ENCODE measurements around the gene KRTAP4-3.
"Not testable (repeated sequence)": the region's sequence is repeated elsewhere in the genome, so short reads cannot be mapped to it uniquely, and the experiment has no call there.

Gene KRTAP4-3

GRCh38 chr17:41153856-41154255 lies 14.2 kb downstream of the KRTAP4-3 start:
- no peak for DNase-seq (ENCODE audit: low read depth in 4 of 4, low spot score in 1 of 4)

GRCh38 chr17:41151525-41151924 lies 16.5 kb downstream of the KRTAP4-3 start:
- DNase-seq (ENCODE audit: low read depth in 4 of 4, low spot score in 1 of 4), result no peak

DNA sequence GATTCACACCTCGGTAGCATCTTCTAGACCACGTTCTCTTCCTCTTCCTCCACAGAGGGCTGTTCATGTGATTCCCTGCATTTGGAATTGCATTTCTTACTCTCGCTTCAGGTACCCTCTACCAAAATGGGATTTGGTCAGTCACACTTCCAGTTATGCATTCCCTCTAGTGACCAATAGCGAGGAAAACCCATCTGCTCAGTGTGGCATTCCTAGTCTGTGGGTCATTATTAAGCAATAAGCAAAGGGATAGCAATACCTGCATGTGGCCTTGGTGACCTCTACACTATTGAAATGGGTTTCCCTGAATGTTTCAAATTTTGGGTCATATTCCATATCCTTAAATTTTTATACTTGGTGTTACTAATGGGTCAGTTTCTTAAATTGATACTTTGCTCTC lies 18.0 kb downstream of the KRTAP4-3 start:
- DNase-seq (ENCODE audit: low read depth in 4 of 4, low spot score in 1 of 4), result no peak

GRCh38 chr17:41149652-41149985 lies 18.4 kb downstream of the KRTAP4-3 start, which contains the start of gene KRTAP4-5:
Gene KRTAP4-5, minus strand, starts transcription at chr17:41149825. Its CDS starts 58 bp downstream, at chr17:41149767.
- DNase-seq (ENCODE audit: low read depth in 4 of 4, low spot score in 1 of 4), result no peak

DNA sequence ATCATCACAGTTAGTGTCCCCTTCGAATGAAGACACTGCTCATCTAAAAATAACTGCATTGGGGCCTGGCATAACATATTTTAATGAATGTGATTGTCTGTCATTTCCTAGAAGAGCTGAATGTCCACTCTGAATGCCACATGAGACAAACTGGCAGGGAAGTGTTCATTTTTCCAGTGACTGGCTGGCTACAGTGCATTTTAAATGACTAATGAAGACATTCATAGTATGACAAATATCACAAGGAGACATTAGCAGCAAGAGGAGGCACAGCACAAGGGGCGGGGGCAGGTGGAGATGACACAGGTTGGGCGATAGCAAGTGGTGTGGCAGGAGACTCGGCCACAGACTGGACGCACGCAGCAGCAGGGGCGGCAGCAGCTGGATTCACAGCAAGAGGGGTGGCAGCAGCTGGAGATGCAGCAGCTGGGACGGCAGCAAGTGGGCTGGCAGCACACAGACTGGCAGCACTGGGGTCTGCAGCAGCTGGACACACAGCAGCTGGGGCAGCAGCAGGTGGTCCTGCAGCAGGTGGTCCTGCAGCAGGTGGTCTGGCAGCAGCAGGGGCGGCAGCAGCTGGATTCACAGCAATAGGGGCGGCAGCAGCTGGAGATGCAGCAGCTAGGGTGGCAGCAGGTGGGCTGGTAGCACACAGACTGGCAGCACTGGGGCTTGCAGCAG lies 18.9 kb downstream of the KRTAP4-3 start:
- not testable (repeated sequence) for DNase-seq (ENCODE audit: low read depth in 4 of 4, low spot score in 1 of 4)

- DNase-seq (ENCODE audit: low read depth in 4 of 4, low spot score in 1 of 4), result no peak
Observed at GRCh38 chr17:41147531-41148204, 20.4 kb downstream of the KRTAP4-3 start.

DNA sequence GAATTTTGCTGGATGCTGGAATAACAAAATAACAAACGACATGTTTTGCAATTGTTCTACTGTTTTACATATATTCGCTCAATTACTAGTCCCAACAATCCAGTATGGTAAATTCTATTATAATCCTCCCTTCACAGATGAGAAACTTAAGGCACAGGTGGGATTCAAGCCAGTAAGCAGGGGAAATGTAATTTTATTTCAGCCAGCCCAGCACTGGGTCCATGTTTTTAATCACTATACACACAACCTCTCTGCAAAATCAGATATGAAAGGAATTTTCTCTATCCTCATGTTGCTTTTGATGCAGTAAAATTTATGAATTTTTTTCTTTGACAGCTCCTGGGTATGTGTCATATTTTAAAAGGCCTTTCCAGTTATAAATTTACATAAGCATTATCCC lies 22.8 kb downstream of the KRTAP4-3 start:
- no peak for DNase-seq (ENCODE audit: low read depth in 4 of 4, low spot score in 1 of 4)

DNA sequence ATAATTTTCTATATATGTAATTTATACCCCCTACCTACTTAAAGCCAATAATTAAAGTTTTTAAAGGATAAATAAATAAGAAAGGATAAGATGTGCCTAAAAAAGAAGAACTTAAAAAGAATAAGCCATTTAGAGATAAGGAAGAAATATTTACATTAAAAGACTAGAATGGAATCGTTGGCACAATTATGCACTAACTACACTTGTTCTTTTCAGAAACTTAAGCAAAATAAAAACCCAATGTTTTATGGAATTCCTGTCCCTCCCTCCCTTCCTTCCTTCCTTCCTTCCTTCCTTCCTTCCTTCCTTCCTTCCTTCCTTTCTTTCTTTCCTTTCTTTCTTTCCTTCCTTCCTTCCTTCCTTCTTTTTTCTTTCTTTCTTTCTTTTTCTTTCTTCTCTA lies 23.2 kb downstream of the KRTAP4-3 start:
- no peak for DNase-seq (ENCODE audit: low read depth in 4 of 4, low spot score in 1 of 4)

GRCh38 chr17:41141361-41141760 lies 26.7 kb downstream of the KRTAP4-3 start:
- DNase-seq (ENCODE audit: low read depth in 4 of 4, low spot score in 1 of 4), result no peak

DNA sequence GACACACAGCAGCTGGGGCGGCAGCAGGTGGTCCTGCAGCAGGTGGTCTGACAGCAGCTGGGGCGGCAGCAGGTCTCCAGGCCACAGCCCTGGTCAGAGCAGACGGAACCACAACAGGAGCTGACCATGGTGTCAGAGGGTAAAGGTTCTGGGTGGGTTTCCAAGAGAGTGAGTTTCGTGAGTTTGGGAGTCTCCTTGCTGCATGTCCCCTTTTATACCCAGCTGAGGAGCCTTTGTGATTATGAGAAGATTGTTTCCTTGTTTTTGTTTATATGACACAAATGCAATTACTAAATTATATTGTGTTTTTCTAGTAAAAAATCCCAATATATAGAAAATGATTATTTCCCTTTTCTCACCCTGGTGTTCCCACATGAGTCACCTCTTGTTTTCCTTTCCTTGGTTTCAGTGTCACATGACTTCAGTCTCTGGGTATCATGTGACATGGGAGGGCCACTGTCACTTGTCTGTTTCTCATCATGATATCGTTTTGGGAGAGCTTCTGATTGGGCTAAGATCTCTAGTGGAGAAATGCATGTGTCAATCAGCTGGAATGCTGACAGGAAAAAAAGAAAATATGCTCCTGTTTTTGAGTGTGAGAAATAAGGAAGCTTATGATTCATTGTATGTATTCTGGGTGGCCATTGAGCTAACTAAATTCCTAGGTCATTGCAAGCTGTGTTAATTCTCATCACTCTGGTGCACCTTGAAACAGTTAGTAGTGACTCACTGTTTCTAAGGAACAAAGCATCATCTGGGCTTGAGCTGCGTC lies 27.5 kb downstream of the KRTAP4-3 start, which contains the start of gene KRTAP4-6:
Gene KRTAP4-6, minus strand, starts transcription at position 185 of the 772 bp plus-strand sequence. Its CDS starts 57 bp downstream, at position 128.
- DNase-seq (ENCODE audit: low read depth in 4 of 4, low spot score in 1 of 4), result no peak

DNA sequence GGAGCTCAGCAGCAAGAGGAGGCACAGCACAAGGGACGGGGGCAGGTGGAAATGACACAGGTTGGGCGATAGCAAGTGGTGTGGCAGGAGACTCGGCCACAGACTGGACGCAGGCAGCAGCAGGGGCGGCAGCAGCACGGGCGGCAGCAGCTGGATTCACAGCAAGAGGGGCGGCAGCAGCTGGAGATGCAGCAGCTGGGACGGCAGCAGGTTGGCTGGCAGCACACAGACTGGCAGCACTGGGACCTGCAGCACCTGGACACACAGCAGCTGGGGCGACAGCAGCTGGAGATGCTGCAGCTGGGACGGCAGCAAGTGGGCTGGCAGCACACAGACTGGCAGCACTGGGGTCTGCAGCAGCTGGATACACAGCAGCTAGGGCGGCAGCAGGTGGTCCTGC lies 28.2 kb downstream of the KRTAP4-3 start:
- not testable (repeated sequence) for DNase-seq (ENCODE audit: low read depth in 4 of 4, low spot score in 1 of 4)

DNA sequence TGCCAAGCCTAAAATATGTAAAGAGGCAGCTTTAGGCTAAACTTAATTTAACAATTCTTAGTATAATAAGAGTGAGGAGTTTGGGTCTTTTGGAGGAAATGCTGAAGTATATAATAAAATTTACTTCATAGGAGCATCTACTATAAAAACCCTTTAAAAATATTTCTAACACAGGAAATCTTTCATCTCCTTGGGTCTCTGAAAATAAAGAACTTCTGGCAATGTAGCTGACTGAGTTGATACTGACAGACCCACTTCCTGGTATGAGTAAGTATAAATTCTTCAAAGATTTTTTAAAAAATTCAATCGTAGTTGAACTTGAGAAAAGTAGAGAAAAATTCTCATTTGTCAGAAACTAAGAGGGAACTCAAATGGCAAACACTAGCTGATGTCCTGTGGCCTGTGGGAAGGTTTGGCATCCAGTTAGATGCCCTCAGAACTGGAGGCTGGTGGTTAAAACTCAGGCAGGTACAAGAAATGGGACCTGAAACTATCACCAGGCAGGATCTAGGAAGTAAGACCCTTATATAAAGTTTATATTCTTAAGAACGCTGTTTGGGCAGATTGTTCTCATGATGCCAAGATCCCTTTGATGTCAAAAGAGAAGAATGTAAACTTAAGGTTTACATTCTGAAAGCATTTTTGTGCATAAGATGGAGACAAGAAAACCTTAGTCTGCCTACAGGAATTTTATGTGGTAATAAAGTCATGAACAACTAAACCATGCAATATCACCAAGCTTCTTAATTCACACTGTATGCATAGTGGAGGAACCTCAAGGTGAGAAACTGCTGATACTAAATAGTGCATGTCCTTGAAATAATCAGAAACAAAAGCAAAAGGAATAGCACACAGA lies 33.9 kb downstream of the KRTAP4-3 start:
- DNase-seq (ENCODE audit: low read depth in 4 of 4, low spot score in 1 of 4), result no peak

- no peak for DNase-seq (ENCODE audit: low read depth in 4 of 4, low spot score in 1 of 4)
Observed at GRCh38 chr17:41131979-41132378, 36.0 kb downstream of the KRTAP4-3 start.

DNA sequence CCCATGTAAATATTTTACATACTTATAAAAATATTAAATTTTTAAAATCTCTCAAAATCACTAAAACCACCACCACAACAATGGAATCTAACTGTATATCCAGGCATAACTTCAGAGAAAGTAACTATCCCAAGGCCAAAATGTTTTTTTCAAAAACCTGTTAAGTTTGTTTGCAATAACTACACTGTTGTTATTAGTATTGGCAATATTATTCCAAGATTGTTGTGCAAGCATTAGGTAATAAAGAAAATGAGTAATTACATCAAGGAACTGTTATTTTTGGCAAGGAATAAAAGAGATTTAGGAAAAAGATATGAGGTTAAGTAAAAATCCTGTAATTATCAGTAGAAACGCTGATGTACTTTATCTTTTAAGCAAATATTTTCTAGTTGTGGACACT lies 40.6 kb downstream of the KRTAP4-3 start:
- DNase-seq (ENCODE audit: low read depth in 4 of 4, low spot score in 1 of 4), result no peak

DNA sequence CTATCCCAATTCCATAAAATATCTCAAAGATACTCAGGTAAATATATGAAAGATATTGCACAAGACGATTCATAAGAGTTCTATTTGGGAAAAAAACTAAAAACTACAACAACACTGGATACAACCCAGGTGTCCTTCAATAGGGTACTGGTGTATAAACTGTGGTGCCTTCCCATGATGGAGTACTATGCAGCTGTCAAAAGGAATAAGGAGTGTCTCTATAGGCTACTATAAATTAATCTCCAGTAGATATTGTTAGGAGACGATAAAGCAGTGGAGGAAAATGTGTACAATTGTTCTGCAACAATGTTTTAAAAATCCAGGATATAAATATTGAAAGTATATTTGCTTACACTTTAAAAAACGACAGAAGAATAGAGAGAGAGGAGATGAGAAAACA lies 41.6 kb downstream of the KRTAP4-3 start:
- no peak for DNase-seq (ENCODE audit: low read depth in 4 of 4, low spot score in 1 of 4)

- no peak for DNase-seq (ENCODE audit: low read depth in 4 of 4, low spot score in 1 of 4)
Observed at GRCh38 chr17:41125064-41125463, 43.0 kb downstream of the KRTAP4-3 start.

GRCh38 chr17:41123991-41124371 lies 44.0 kb downstream of the KRTAP4-3 start, which contains the start of gene KRTAP4-12:
Gene KRTAP4-12, minus strand, starts transcription at chr17:41124182. Its CDS starts 60 bp downstream, at chr17:41124122.
- DNase-seq (ENCODE audit: low read depth in 4 of 4, low spot score in 1 of 4), result not testable (repeated sequence)

GRCh38 chr17:41123292-41123990 lies 44.6 kb downstream of the KRTAP4-3 start:
- DNase-seq (ENCODE audit: low read depth in 4 of 4, low spot score in 1 of 4), result not testable (repeated sequence)

- no peak for DNase-seq (ENCODE audit: low read depth in 4 of 4, low spot score in 1 of 4)
Observed at GRCh38 chr17:41121742-41122141, 46.3 kb downstream of the KRTAP4-3 start.
